ENCODE measurements around the gene ANKFY1. TPM values are rescaled to one million over a fixed set of nuclear protein-coding genes. Genes with fewer than 3 reads are reported as not detected.

ANKFY1 gene
- total RNA-seq, 3 donors from 2014 or later: 33.4 to 37.1 (median 34.8) TPM

DNA sequence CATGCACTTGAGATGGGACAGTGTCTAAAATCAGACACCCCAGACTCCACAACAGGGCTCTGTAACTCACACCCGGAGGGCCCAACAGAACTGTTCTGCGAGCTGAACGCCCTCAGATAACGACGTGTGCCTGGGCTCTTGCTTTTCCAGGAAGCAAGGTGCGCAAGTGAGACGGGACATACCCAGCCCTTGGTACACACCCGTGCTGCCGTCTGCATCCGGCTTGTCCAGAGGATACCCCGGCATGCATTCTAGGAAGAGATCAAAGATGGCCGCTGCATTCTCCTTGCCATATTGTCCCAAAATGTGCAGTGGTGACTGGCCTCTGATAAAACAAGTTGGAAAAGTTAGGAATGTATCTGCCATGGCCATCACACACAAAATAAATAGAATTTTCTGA lies 91.4 kb downstream of the ANKFY1 start:
- H3K4me1 Mint-ChIP-seq (ENCODE audit: low read depth): peaks cover 44% of the 10 kb centered on the region
- no peak overlapping the region for H3K4me3 Mint-ChIP-seq
- ATAC-seq (no peak), DNase-seq (no peak)
- H3K36me3 Mint-ChIP-seq (ENCODE audit: insufficient read depth): peaks cover 58% of the 10 kb centered on the region
- no peaks in the 10 kb centered on the region for H3K9me3 Mint-ChIP-seq
- H3K27me3 Mint-ChIP-seq (ENCODE audit: low read depth): no peaks in the 10 kb centered on the region

DNA sequence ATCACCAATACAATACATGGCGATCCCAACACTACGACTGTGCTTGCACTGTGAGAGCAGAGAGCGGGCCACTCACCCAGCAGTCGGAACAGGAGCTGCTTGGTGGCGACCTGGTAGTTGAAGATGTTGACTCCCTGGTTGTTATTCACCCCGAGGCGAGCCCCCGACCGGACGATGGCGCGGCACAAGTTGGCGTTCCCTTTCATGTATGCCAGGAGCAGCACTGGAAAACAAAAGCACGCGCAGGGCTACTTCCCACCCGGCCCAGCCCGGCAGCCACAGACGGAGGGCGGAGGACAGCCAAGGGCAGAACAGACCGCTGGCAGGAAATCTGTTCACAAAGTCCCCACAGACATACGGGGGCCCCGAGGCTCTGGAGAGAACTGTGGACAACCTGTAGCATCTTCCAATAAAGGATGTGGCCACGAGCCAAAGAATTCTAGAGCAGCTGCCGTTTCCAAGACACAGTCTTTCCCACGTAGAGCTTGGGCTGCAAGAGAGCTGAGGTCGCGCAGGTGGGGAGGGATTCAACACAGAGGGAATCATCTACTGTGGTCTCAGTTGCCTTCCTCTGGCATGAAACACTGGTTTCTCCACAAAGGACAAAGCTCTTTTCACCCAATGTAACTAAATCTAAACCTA lies 93.0 kb downstream of the ANKFY1 start:
- Mint-ChIP-seq H3K4me3 (no peak overlapping the region), H3K36me3 (ENCODE audit: insufficient read depth) (peaks cover 61% of the 10 kb centered on the region), H3K4me1 (ENCODE audit: low read depth) (peaks cover 28% of the 10 kb centered on the region), H3K9me3 (no peaks in the 10 kb centered on the region), H3K27me3 (ENCODE audit: low read depth) (no peaks in the 10 kb centered on the region)
- DNase-seq (no peak), ATAC-seq (no peak)

DNA sequence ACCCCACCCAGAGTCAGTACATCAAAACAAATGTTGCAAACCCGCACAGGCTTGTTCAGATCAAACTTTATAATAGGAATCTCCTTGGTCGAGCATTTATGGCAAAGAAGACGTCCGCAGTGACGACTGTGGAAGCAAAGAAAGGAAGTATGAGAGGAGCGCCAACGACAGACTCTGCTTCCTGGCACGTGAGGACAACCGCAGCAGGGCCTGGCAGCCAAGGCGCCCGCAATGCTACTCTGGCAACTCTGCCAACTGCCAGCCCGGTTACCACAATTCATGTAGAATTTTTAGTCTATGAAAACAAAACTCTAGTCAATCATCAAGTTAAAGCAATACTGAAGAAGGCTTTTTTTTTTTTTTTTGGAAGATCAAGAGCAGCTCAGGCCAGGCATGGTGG lies 96.0 kb downstream of the ANKFY1 start:
- Mint-ChIP-seq H3K4me3 (no peak overlapping the region), H3K27me3 (ENCODE audit: low read depth) (no peaks in the 10 kb centered on the region), H3K36me3 (ENCODE audit: insufficient read depth) (peaks cover 63% of the 10 kb centered on the region), H3K9me3 (no peaks in the 10 kb centered on the region), H3K4me1 (ENCODE audit: low read depth) (peaks cover 2% of the 10 kb centered on the region)
- ATAC-seq (no peak), DNase-seq (no peak)

DNA sequence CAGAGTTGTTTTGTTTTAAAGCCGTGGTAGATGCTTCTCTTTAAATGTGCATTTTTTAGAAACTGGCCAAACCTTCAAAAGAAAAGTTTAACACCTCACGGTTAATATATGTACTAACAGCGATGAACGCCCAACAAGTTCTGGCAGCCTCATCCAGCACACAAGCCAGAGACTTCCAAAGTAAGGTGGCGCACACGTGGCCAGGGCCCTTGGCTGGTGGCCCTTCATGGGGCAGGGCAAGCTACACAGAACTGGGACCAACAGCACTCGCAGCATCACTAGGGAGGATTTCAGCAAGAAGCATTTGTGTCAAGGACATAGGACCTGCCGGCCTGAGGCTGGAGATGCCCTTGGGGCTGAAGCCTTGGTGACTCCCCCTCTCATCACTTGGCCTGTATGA lies 97.4 kb downstream of the ANKFY1 start:
- no peak for DNase-seq
- H3K4me3 Mint-ChIP-seq: no peak overlapping the region
- H3K9me3 Mint-ChIP-seq: no peaks in the 10 kb centered on the region
- H3K36me3 Mint-ChIP-seq (ENCODE audit: insufficient read depth): peaks cover 54% of the 10 kb centered on the region
- peaks cover 5% of the 10 kb centered on the region for H3K4me1 Mint-ChIP-seq (ENCODE audit: low read depth)
- no peak for ATAC-seq
- no peaks in the 10 kb centered on the region for H3K27me3 Mint-ChIP-seq (ENCODE audit: low read depth)

DNA sequence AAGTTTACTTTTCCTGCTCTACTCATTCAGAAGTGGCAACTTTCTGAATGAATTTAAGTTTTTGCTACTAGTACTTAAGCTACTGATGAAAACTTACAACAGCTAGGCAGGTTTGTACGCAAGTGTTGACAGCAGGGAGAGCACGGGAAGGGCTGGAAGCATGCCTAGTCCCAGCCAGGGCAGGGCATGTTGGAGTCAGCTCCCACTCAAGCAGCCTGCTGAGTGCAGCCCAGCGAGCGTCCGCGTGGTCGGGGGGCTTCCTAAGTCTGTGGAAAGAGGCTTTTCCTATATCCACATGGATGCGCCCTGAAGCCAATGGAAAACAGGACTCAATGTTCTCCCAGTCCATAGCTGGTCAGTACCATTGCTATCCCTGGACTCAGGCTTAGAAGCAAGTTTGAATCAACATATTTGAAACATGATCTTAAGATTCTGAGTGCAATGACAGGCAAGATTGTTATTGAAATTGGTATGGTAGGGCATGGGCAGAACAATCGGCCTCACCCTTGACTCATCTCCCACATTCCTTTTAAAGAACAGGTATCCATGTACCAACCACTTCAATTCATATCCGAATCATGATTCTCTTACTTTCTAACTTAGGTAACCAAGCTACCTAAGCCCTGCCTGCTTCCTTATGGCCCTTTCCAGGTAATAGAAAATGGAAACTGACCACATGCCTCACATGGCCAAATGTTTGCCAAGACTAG lies 98.3 kb downstream of the ANKFY1 start:
- DNase-seq (no peak), ATAC-seq (no peak)
- no peaks in the 10 kb centered on the region for H3K27me3 Mint-ChIP-seq (ENCODE audit: low read depth)
- H3K4me3 Mint-ChIP-seq: no peak overlapping the region
- H3K9me3 Mint-ChIP-seq: no peaks in the 10 kb centered on the region
- peaks cover 8% of the 10 kb centered on the region for H3K4me1 Mint-ChIP-seq (ENCODE audit: low read depth)
- H3K36me3 Mint-ChIP-seq (ENCODE audit: insufficient read depth): peaks cover 48% of the 10 kb centered on the region

DNA sequence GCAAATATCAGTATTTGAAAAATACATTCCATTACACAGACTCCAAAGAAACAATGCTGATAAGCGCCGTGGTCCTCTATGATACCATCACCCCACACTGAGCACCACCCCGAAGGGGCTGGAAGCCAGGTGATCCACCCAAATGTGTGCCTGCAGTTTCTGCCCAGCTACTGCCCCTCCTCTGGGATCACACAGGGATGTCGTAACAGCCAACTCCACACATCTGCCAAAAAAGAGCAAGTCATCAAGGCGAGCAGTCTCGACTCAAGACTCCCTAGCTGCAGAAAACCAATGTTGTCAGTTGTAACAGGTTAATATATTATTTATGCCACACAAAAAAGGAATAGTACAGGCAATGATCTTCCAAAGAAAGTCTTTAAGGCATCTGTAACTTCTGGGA lies 99.8 kb downstream of the ANKFY1 start:
- H3K9me3 Mint-ChIP-seq: no peaks in the 10 kb centered on the region
- DNase-seq (no peak), ATAC-seq (no peak)
- no peak overlapping the region for H3K4me3 Mint-ChIP-seq
- no peaks in the 10 kb centered on the region for H3K27me3 Mint-ChIP-seq (ENCODE audit: low read depth)
- H3K4me1 Mint-ChIP-seq (ENCODE audit: low read depth): peaks cover 8% of the 10 kb centered on the region
- H3K36me3 Mint-ChIP-seq (ENCODE audit: insufficient read depth): peaks cover 36% of the 10 kb centered on the region

- DNase-seq (no peak), ATAC-seq (no peak)
- no peaks in the 10 kb centered on the region for H3K27me3 Mint-ChIP-seq (ENCODE audit: low read depth)
- H3K4me3 Mint-ChIP-seq: no peak overlapping the region
- H3K36me3 Mint-ChIP-seq (ENCODE audit: insufficient read depth): peaks cover 40% of the 10 kb centered on the region
- H3K9me3 Mint-ChIP-seq: no peaks in the 10 kb centered on the region
- peaks cover 8% of the 10 kb centered on the region for H3K4me1 Mint-ChIP-seq (ENCODE audit: low read depth)
Measured at GRCh38 chr17:4162775-4163466, 100.9 kb downstream of the ANKFY1 start.

DNA sequence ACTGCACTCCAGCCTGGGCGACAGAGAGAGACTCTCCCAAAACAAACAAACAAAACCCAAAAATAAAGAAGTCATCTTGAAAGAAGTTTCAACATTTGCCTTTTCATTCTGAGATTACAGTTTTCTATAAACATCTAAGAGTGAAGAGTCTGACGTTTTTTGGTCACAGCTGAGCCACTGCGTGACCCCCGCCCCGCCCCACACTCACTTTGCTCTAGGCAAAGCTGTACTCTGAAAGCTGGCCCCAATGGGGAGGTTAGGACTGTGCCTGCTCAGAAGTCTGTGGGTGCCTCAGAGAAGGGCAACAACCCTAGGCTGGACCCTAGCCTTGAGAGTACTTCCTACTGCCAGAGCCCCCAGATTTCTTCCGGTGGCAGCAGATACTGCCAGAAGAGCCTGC lies 101.5 kb downstream of the ANKFY1 start:
- Mint-ChIP-seq H3K4me1 (ENCODE audit: low read depth) (peaks cover 8% of the 10 kb centered on the region), H3K4me3 (no peak overlapping the region), H3K36me3 (ENCODE audit: insufficient read depth) (peaks cover 34% of the 10 kb centered on the region), H3K27me3 (ENCODE audit: low read depth) (no peaks in the 10 kb centered on the region), H3K9me3 (no peaks in the 10 kb centered on the region)
- DNase-seq (no peak), ATAC-seq (no peak)

GRCh38 chr17:4161967-4162305 lies 101.8 kb downstream of the ANKFY1 start:
- no peak for DNase-seq
- Mint-ChIP-seq H3K4me1 (ENCODE audit: low read depth) (peaks cover 8% of the 10 kb centered on the region), H3K36me3 (ENCODE audit: insufficient read depth) (peaks cover 30% of the 10 kb centered on the region), H3K27me3 (ENCODE audit: low read depth) (no peaks in the 10 kb centered on the region), H3K9me3 (no peaks in the 10 kb centered on the region), H3K4me3 (no peak overlapping the region)
- ATAC-seq: no peak

GRCh38 chr17:4161192-4161966 lies 102.4 kb downstream of the ANKFY1 start:
- no peaks in the 10 kb centered on the region for H3K9me3 Mint-ChIP-seq
- DNase-seq (no peak), ATAC-seq (no peak)
- H3K36me3 Mint-ChIP-seq (ENCODE audit: insufficient read depth): peaks cover 25% of the 10 kb centered on the region
- H3K4me3 Mint-ChIP-seq: no peak overlapping the region
- H3K4me1 Mint-ChIP-seq (ENCODE audit: low read depth): peaks cover 8% of the 10 kb centered on the region
- H3K27me3 Mint-ChIP-seq (ENCODE audit: low read depth): no peaks in the 10 kb centered on the region

- no peak for DNase-seq
- H3K36me3 Mint-ChIP-seq (ENCODE audit: insufficient read depth): peaks cover 20% of the 10 kb centered on the region
- ATAC-seq: no peak
- peaks cover 8% of the 10 kb centered on the region for H3K4me1 Mint-ChIP-seq (ENCODE audit: low read depth)
- H3K4me3 Mint-ChIP-seq: no peak overlapping the region
- no peaks in the 10 kb centered on the region for H3K9me3 Mint-ChIP-seq
- H3K27me3 Mint-ChIP-seq (ENCODE audit: low read depth): no peaks in the 10 kb centered on the region
Measured at GRCh38 chr17:4160294-4160859, 103.4 kb downstream of the ANKFY1 start.

DNA sequence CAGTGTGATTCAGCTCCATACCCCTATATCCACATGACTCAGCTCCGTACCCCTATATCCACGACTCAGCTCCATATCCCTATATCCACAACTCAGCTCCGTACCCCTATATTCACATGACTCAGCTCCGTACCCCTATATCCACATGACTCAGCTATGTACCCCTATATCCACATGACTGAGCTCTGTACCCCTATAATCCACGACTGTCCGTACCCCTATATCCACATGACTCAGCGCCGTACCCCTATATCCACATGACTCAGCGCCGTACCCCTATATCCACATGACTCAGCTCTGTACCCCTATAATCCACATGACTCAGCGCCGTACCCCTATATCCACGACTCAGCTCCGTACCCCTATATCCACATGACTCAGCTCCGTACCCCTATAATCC lies 104.0 kb downstream of the ANKFY1 start:
- DNase-seq (no peak), ATAC-seq (no peak)
- Mint-ChIP-seq H3K36me3 (ENCODE audit: insufficient read depth) (peaks cover 20% of the 10 kb centered on the region), H3K4me1 (ENCODE audit: low read depth) (peaks cover 8% of the 10 kb centered on the region), H3K27me3 (ENCODE audit: low read depth) (no peaks in the 10 kb centered on the region), H3K9me3 (no peaks in the 10 kb centered on the region), H3K4me3 (no peak overlapping the region)

- ATAC-seq (no peak), DNase-seq (no peak)
- no peak overlapping the region for H3K4me3 Mint-ChIP-seq
- no peaks in the 10 kb centered on the region for H3K27me3 Mint-ChIP-seq (ENCODE audit: low read depth)
- H3K36me3 Mint-ChIP-seq (ENCODE audit: insufficient read depth): peaks cover 10% of the 10 kb centered on the region
- peaks cover 8% of the 10 kb centered on the region for H3K4me1 Mint-ChIP-seq (ENCODE audit: low read depth)
- no peaks in the 10 kb centered on the region for H3K9me3 Mint-ChIP-seq
Measured at GRCh38 chr17:4157618-4158333, 106.0 kb downstream of the ANKFY1 start.

Data from activated T-cell treated with anti-CD3 and anti-CD28 coated beads, Interleukin-2, amount 50 U/mL, for 4 hours (primary cell).